ENCODE data around the gene SYPL1. TPM values are rescaled to one million over a fixed set of nuclear protein-coding genes. Genes with fewer than 3 reads are reported as not detected.

The SYPL1 gene
- total RNA-seq, 2 experiments from 2014 or later: 21.9 to 24.1 TPM

GRCh38 chr7:106134241-106134640 lies 22.1 kb upstream of the SYPL1 start:
- CTCF ChIA-PET: no interaction called here
- no peaks in the 10 kb centered on the region for H3K4me1 Mint-ChIP-seq
- H3K36me3 Mint-ChIP-seq: no peaks in the 10 kb centered on the region
- ATAC-seq: no peak
- DNase-seq: no peak
- no peak overlapping the region for H3K4me3 Mint-ChIP-seq
- H3K27me3 Mint-ChIP-seq: peaks cover 30% of the 10 kb centered on the region
- no peak overlapping the region for H3K27ac Mint-ChIP-seq
- H3K9me3 Mint-ChIP-seq (ENCODE audit: low read depth): no peaks in the 10 kb centered on the region

- Mint-ChIP-seq H3K9me3 (ENCODE audit: low read depth) (no peaks in the 10 kb centered on the region), H3K27ac (no peak overlapping the region), H3K4me3 (no peak overlapping the region), H3K36me3 (no peaks in the 10 kb centered on the region), H3K4me1 (peaks cover 12% of the 10 kb centered on the region), H3K27me3 (peaks cover 28% of the 10 kb centered on the region)
- CTCF ChIA-PET: no interaction called here
- DNase-seq (no peak), ATAC-seq (no peak)
These were observed 17.2 kb upstream of the SYPL1 start for GRCh38 chr7:106129291-106129690.

- Mint-ChIP-seq H3K27me3 (peaks cover 28% of the 10 kb centered on the region), H3K4me1 (peaks cover 12% of the 10 kb centered on the region), H3K9me3 (ENCODE audit: low read depth) (no peaks in the 10 kb centered on the region), H3K36me3 (no peaks in the 10 kb centered on the region), H3K4me3 (no peak overlapping the region), H3K27ac (no peak overlapping the region)
- no peak for ATAC-seq
- no peak for DNase-seq
- CTCF ChIA-PET: no interaction called here
These were observed 16.7 kb upstream of the SYPL1 start for GRCh38 chr7:106128836-106129235.

- CTCF ChIA-PET: interaction anchor here (0.7 kb wide), 1 partner anchor 20 kb away, joined by 3 read pairs; no protein-coding TSS in a partner anchor
- Mint-ChIP-seq H3K27me3 (peaks cover 24% of the 10 kb centered on the region), H3K27ac (no peak overlapping the region), H3K36me3 (no peaks in the 10 kb centered on the region), H3K4me1 (peaks cover 12% of the 10 kb centered on the region), H3K4me3 (no peak overlapping the region), H3K9me3 (ENCODE audit: low read depth) (no peaks in the 10 kb centered on the region)
- DNase-seq: no peak
- no peak for ATAC-seq
These were observed 16.1 kb upstream of the SYPL1 start for GRCh38 chr7:106127984-106128780.

GRCh38 chr7:106126170-106126938 lies 14.2 kb upstream of the SYPL1 start:
- Mint-ChIP-seq H3K9me3 (ENCODE audit: low read depth) (no peaks in the 10 kb centered on the region), H3K27ac (no peak overlapping the region), H3K4me1 (peaks cover 12% of the 10 kb centered on the region)

GRCh38 chr7:106125417-106125816 lies 13.3 kb upstream of the SYPL1 start:
- Mint-ChIP-seq H3K4me3 (no peak overlapping the region), H3K9me3 (ENCODE audit: low read depth) (no peaks in the 10 kb centered on the region), H3K4me1 (peaks cover 12% of the 10 kb centered on the region), H3K27me3 (peaks cover 17% of the 10 kb centered on the region), H3K36me3 (no peaks in the 10 kb centered on the region), H3K27ac (no peak overlapping the region)
- DNase-seq: no peak
- no peak for ATAC-seq
- CTCF ChIA-PET: interaction anchor here (1.2 to 1.6 kb wide), 5 partner anchors 10 to 60 kb away, joined by 3 to 4 read pairs (median 4); no protein-coding TSS in a partner anchor

More at GRCh38 chr7:106126170-106126938, 14.2 kb upstream of the SYPL1 start:
- Mint-ChIP-seq H3K36me3 (no peaks in the 10 kb centered on the region), H3K27me3 (peaks cover 23% of the 10 kb centered on the region), H3K4me3 (peak overlapping the region; percentile 31)
- DNase-seq: no peak
- CTCF ChIA-PET: interaction anchor here (0.7 to 1.6 kb wide), 10 partner anchors 13 to 305 kb away, joined by 3 to 6 read pairs (median 3); no protein-coding TSS in a partner anchor
- ATAC-seq: no peak

- DNase-seq (no peak), ATAC-seq (no peak)
- H3K4me3 Mint-ChIP-seq: no peak overlapping the region
- CTCF ChIA-PET: interaction anchor here (1.0 to 1.6 kb wide), 3 partner anchors 9 to 30 kb away, joined by 3 read pairs; partner anchors contain the start of gene SYPL1
- no peaks in the 10 kb centered on the region for H3K36me3 Mint-ChIP-seq
- peaks cover 12% of the 10 kb centered on the region for H3K27me3 Mint-ChIP-seq
- H3K4me1 Mint-ChIP-seq: peaks cover 12% of the 10 kb centered on the region
- no peaks in the 10 kb centered on the region for H3K9me3 Mint-ChIP-seq (ENCODE audit: low read depth)
- no peak overlapping the region for H3K27ac Mint-ChIP-seq
These were observed 12.1 kb upstream of the SYPL1 start for GRCh38 chr7:106124186-106124585.

- H3K27ac Mint-ChIP-seq: no peak overlapping the region
- no peak for ATAC-seq
- H3K9me3 Mint-ChIP-seq (ENCODE audit: low read depth): no peaks in the 10 kb centered on the region
- H3K27me3 Mint-ChIP-seq: peaks cover 8% of the 10 kb centered on the region
- no peaks in the 10 kb centered on the region for H3K36me3 Mint-ChIP-seq
- DNase-seq: no peak
- H3K4me1 Mint-ChIP-seq: peaks cover 12% of the 10 kb centered on the region
- CTCF ChIA-PET: no interaction called here
- no peak overlapping the region for H3K4me3 Mint-ChIP-seq
These were observed 10.6 kb upstream of the SYPL1 start for GRCh38 chr7:106122713-106123112.

- H3K9me3 Mint-ChIP-seq (ENCODE audit: low read depth): no peaks in the 10 kb centered on the region
- DNase-seq (no peak), ATAC-seq (no peak)
- H3K36me3 Mint-ChIP-seq: no peaks in the 10 kb centered on the region
- CTCF ChIA-PET: no interaction called here
- no peak overlapping the region for H3K4me3 Mint-ChIP-seq
- no peak overlapping the region for H3K27ac Mint-ChIP-seq
- peaks cover 8% of the 10 kb centered on the region for H3K4me1 Mint-ChIP-seq
- peaks cover 8% of the 10 kb centered on the region for H3K27me3 Mint-ChIP-seq
These were observed 9.2 kb upstream of the SYPL1 start for GRCh38 chr7:106121189-106121810.

- H3K9me3 Mint-ChIP-seq (ENCODE audit: low read depth): no peaks in the 10 kb centered on the region
- CTCF ChIA-PET: no interaction called here
- ATAC-seq: no peak
These were observed 8.4 kb upstream of the SYPL1 start for GRCh38 chr7:106120500-106120899.

GRCh38 chr7:106119719-106120118 lies 7.6 kb upstream of the SYPL1 start:
- H3K4me3 Mint-ChIP-seq: no peak overlapping the region
- DNase-seq: no peak
- H3K9me3 Mint-ChIP-seq (ENCODE audit: low read depth): no peaks in the 10 kb centered on the region
- no peaks in the 10 kb centered on the region for H3K36me3 Mint-ChIP-seq
- peaks cover 8% of the 10 kb centered on the region for H3K27me3 Mint-ChIP-seq
- no peak overlapping the region for H3K27ac Mint-ChIP-seq
- CTCF ChIA-PET: no interaction called here
- H3K4me1 Mint-ChIP-seq: peaks cover 13% of the 10 kb centered on the region
- no peak for ATAC-seq

More at GRCh38 chr7:106120500-106120899, 8.4 kb upstream of the SYPL1 start:
- Mint-ChIP-seq H3K36me3 (no peaks in the 10 kb centered on the region), H3K4me3 (no peak overlapping the region), H3K4me1 (peaks cover 8% of the 10 kb centered on the region), H3K27me3 (peaks cover 8% of the 10 kb centered on the region), H3K27ac (no peak overlapping the region)
- DNase-seq: no peak

GRCh38 chr7:106117786-106118544 lies 5.9 kb upstream of the SYPL1 start:
- no peak overlapping the region for H3K4me3 Mint-ChIP-seq
- H3K27ac Mint-ChIP-seq: no peak overlapping the region
- no peak for DNase-seq
- ATAC-seq: no peak
- CTCF ChIA-PET: no interaction called here
- H3K9me3 Mint-ChIP-seq (ENCODE audit: low read depth): no peaks in the 10 kb centered on the region
- peaks cover 21% of the 10 kb centered on the region for H3K4me1 Mint-ChIP-seq
- peaks cover 8% of the 10 kb centered on the region for H3K27me3 Mint-ChIP-seq
- no peaks in the 10 kb centered on the region for H3K36me3 Mint-ChIP-seq
